DOHH2 (cell line): Measurements from ENCODE around the gene KCNJ4.

ENCODE experiments used
- CTCF ChIP-seq: fragments of 200-600 bp; sonication (generic); IDR thresholded peaks from one replicate; pipeline ENCODE4 v1.5.1; 2014; ENCODE audit warnings: antibody characterized with exemption, mild to moderate bottlenecking, low read depth, low read length; ENCODE audit not compliant: poor library complexity, severe bottlenecking
- EZH2phosphoT487 ChIP-seq: fragments of 200-600 bp; sonication (generic); IDR thresholded peaks from 2 replicates; pipeline ENCODE4 v1.6.1; 2017; ENCODE audit warnings: borderline replicate concordance, mild to moderate bottlenecking, antibody characterized with exemption, low read length, moderate library complexity, mixed read lengths

GRCh38 chr22:38398609-38399461 is 56.2 kb downstream of the KCNJ4 start:
- TF ChIP-seq CTCF (no peak), EZH2phosphoT487 (no peak)
